Sigmoid colon (tissue), 7 donors: ENCODE results near the gene PCNX1. TPM values are rescaled to one million over a fixed set of nuclear protein-coding genes. Genes with fewer than 3 reads are reported as not detected.
"Not testable (repeated sequence)": the region's sequence is repeated elsewhere in the genome, so short reads cannot be mapped to it uniquely, and the experiment has no call there.

Source experiments
- DNase-seq: peaks from one replicate; pipeline ENCODE4 v3.0.0-alpha.2; 2019
- H3K27ac ChIP-seq, 4 donors: fragments of 200-600 bp; sonication (generic); one replicate each; pipeline ENCODE4 v1.5.1; 2016 to 2019; ENCODE audit warnings: mild to moderate bottlenecking in 1 of 4
- H3K27me3 ChIP-seq, 3 donors: fragments of 200-600 bp; sonication (generic); one replicate each; pipeline ENCODE4 v1.5.1; 2019; ENCODE audit warnings: mild to moderate bottlenecking in 1 of 3
- H3K36me3 ChIP-seq, 4 donors: fragments of 200-600 bp; sonication (generic); one replicate each; pipeline ENCODE4 v1.5.1; 2016 to 2019
- H3K4me1 ChIP-seq, 4 donors: fragments of 200-600 bp; sonication (generic); one replicate each; pipeline ENCODE4 v1.5.1; 2017 to 2019
- H3K4me3 ChIP-seq, 4 donors: fragments of 200-600 bp; sonication (generic); one replicate each; pipeline ENCODE4 v1.5.1; 2017 to 2019; ENCODE audit warnings: mild to moderate bottlenecking in 2 of 4, moderate library complexity in 1 of 4
- H3K9me3 ChIP-seq, 4 donors: fragments of 200-600 bp in 3 of 4; sonication (generic) in 3 of 4; one replicate each; pipeline versions ENCODE4 v1.5.1 to v1.6.1; 2013 to 2019
- CTCF ChIP-seq, 4 experiments: fragments of 450-650 bp in 3 of 4; fragments of 200-600 bp in 1 of 4; IDR thresholded peaks; one replicate each; pipeline ENCODE4 v1.5.1; 2016 to 2019; ENCODE audit warnings: antibody characterized with exemption in 4 of 4, mild to moderate bottlenecking in 3 of 4, moderate library complexity in 2 of 4
- EP300 ChIP-seq, 4 donors: sonication (generic); formaldehyde crosslinking; IDR thresholded peaks; one replicate each; pipeline ENCODE4 v1.6.1; 2017; ENCODE audit warnings: antibody characterized with exemption in 4 of 4
- POLR2A ChIP-seq, 2 donors: fragments of 450-650 bp; IDR thresholded peaks; one replicate each; pipeline ENCODE4 v1.6.1; 2016; ENCODE audit warnings: antibody characterized with exemption in 2 of 2, mild to moderate bottlenecking in 2 of 2, moderate library complexity in 2 of 2
- POLR2AphosphoS5 ChIP-seq, 4 donors: sonication (generic); formaldehyde crosslinking; IDR thresholded peaks; one replicate each; pipeline ENCODE4 v1.6.1; 2017; ENCODE audit warnings: antibody characterized with exemption in 4 of 4
- WGBS, 2 donors: extraction: QIAGEN DNeasy Blood & Tissue Kit; methylation state at CpG; one replicate each; pipeline ENCODE4 v1.1.7; 2013; 5-methylcytosine and 5-hydroxymethylcytosine counted together
- intact Hi-C: fragments of 100-400 bp; cut with DNase I; formaldehyde crosslinking; loops from one replicate; pipeline ENCODE4 v1.15.1; 2023
- polyA plus RNA-seq, 3 donors: library from polyadenylated mRNA; stranded (reverse); fragments of 200-250 nt; gene quantifications; one replicate each; pipeline ENCODE4 v1.2.3, GENCODE V29; 2013
- total RNA-seq, 4 donors: library from RNA; depleted of rRNA; stranded (reverse); fragments of >200 nt; gene quantifications; one replicate each; pipeline ENCODE4 v1.1.0, GENCODE V29; 2016
- donor health status: healthy with polysubstance abuse.
- donor health status: Bipolar disorder and iron deficiency.
- donor health status: healthy.

The PCNX1 gene
- total RNA-seq: 10 to 100 TPM; 62.8 to 73.9 (median 70.1) TPM
- polyA plus RNA-seq: 10 to 100 TPM in 1 of 3 donors, 1 to 10 TPM in 2; 1.2 to 12.2 (median 1.8) TPM

GRCh38 chr14:70907176-70907995 lies at the start of gene PCNX1:
Gene PCNX1 (plus strand): TSS chr14:70907459. CDS start chr14:70907851, 392 bp downstream.
- no peaks in the 10 kb centered on the region for H3K9me3 ChIP-seq
- peaks cover 0 to 61% (median 58%) of the 10 kb centered on the region in 4 donors for H3K4me1 ChIP-seq
- intact Hi-C loops: loop anchor here (5.0 kb wide), 2 partner anchors 50 to 90 kb away; no protein-coding TSS in a partner anchor
- H3K27me3 ChIP-seq: no peaks in the 10 kb centered on the region
- no peaks in the 10 kb centered on the region for H3K36me3 ChIP-seq
- WGBS, 2 donors: 0 to 1% methylated on average over 101 of the region's 101 CpGs
- DNase-seq: peak; percentile 94
- H3K4me3 ChIP-seq: peak within 1 kb of the TSS; percentile 80 to 98 (median 88)
- H3K27ac ChIP-seq: peak within 1 kb of the TSS; percentile 87 to 98 (median 94)
- TF ChIP-seq POLR2AphosphoS5 (IDR thresholded peaks at IDR 0.05) (peak in 3 of 4 donors; percentile 13 to 49 (median 40)), CTCF (IDR thresholded peaks at IDR 0.05) (peak; percentile 45 to 88 (median 78)), POLR2A (IDR thresholded peaks at IDR 0.05) (peak in 1 of 2 donors; percentile 9), EP300 (IDR thresholded peaks at IDR 0.05) (no peak)

- Histone ChIP-seq H3K4me1 (no peaks in the 10 kb centered on the region), H3K27me3 (no peaks in the 10 kb centered on the region), H3K27ac (no peak overlapping the region), H3K36me3 (no peaks in the 10 kb centered on the region), H3K4me3 (no peak overlapping the region), H3K9me3 (no peaks in the 10 kb centered on the region)
- intact Hi-C loops: no loop called here
- 86 to 94% methylated on average over 2 of the region's 2 CpGs for WGBS, 2 donors
- no peak for TF ChIP-seq POLR2A (IDR thresholded peaks at IDR 0.05)
- no peak for TF ChIP-seq EP300 (IDR thresholded peaks at IDR 0.05)
- no peak for TF ChIP-seq CTCF (IDR thresholded peaks at IDR 0.05)
- no peak for TF ChIP-seq POLR2AphosphoS5 (IDR thresholded peaks at IDR 0.05)
- no peak for DNase-seq
Measured at GRCh38 chr14:70857496-70857890, 49.8 kb upstream of the PCNX1 start.

- intact Hi-C loops: no loop called here
- no peak for TF ChIP-seq CTCF (IDR thresholded peaks at IDR 0.05)
- TF ChIP-seq POLR2A (IDR thresholded peaks at IDR 0.05): no peak
- TF ChIP-seq EP300 (IDR thresholded peaks at IDR 0.05): no peak
- TF ChIP-seq POLR2AphosphoS5 (IDR thresholded peaks at IDR 0.05): no peak
- WGBS, 2 donors: 89 to 91% methylated on average over 5 of the region's 5 CpGs
- no peaks in the 10 kb centered on the region for H3K36me3 ChIP-seq
- no peak for DNase-seq
- H3K9me3 ChIP-seq: no peaks in the 10 kb centered on the region
- H3K27ac ChIP-seq: no peak overlapping the region
- H3K27me3 ChIP-seq: no peaks in the 10 kb centered on the region
- no peaks in the 10 kb centered on the region for H3K4me1 ChIP-seq
- H3K4me3 ChIP-seq: no peak overlapping the region
Measured at GRCh38 chr14:70858641-70859040, 48.6 kb upstream of the PCNX1 start.

- DNase-seq, H3K9me3 ChIP-seq, H3K36me3 ChIP-seq, H3K27ac ChIP-seq, H3K4me3 ChIP-seq, intact Hi-C loops, H3K27me3 ChIP-seq, H3K4me1 ChIP-seq: not testable (repeated sequence)
- 58 to 72% methylated on average over 1 of the region's 1 CpG for WGBS, 2 donors
Measured at GRCh38 chr14:70866992-70867391, 40.3 kb upstream of the PCNX1 start.

GRCh38 chr14:70871001-70871400 lies 36.3 kb upstream of the PCNX1 start:
- Histone ChIP-seq H3K27me3 (no peaks in the 10 kb centered on the region), H3K36me3 (no peaks in the 10 kb centered on the region), H3K9me3 (peaks cover 0 to 4% (median 0%) of the 10 kb centered on the region in 4 donors), H3K4me3 (no peak overlapping the region), H3K4me1 (no peaks in the 10 kb centered on the region), H3K27ac (no peak overlapping the region)
- intact Hi-C loops: loop anchor here (5.0 kb wide), 1 partner anchor 101 kb away; no protein-coding TSS in a partner anchor
- 95 to 100% methylated on average over 1 of the region's 1 CpG for WGBS, 2 donors
- no peak for DNase-seq
- TF ChIP-seq POLR2AphosphoS5 (IDR thresholded peaks at IDR 0.05): no peak
